Measurements from ENCODE around the gene POLR2E. TPM values are rescaled to one million over a fixed set of nuclear protein-coding genes. Genes with fewer than 3 reads are reported as not detected.

Gene POLR2E
- total RNA-seq, 1 experiment from 2014 or later: 237 TPM

GRCh38 chr19:1050989-1051788, 44.0 kb downstream of the POLR2E start:
- no peak overlapping the region for H2AFZ ChIP-seq
- no peak overlapping the region for H3K27ac ChIP-seq
- no peaks in the 10 kb centered on the region for H3K9me2 ChIP-seq (ENCODE audit: insufficient read depth)
- no peaks in the 10 kb centered on the region for H3K79me2 ChIP-seq (ENCODE audit: low read depth)
- H3K9me3 ChIP-seq (ENCODE audit: insufficient read depth, low read depth): no peaks in the 10 kb centered on the region
- no peaks in the 10 kb centered on the region for H3K4me1 ChIP-seq (replicated peaks; ENCODE audit: insufficient read depth)
- H3K4me3 ChIP-seq: no peak overlapping the region
- H3F3A ChIP-seq (ENCODE audit: insufficient read depth, low read depth): peaks cover 12% of the 10 kb centered on the region; the same call in 1 of the 2 replicates
- no peak for DNase-seq
- TF ChIP-seq CTCF (conservative IDR thresholded peaks at IDR 0.05): no peak
- TF ChIP-seq EZH2 (IDR thresholded peaks at IDR 0.05; ENCODE audit: low read depth): no peak
- H3K4me2 ChIP-seq: no peak overlapping the region
- POLR2A ChIA-PET (ENCODE audit: unreplicated experiment): no interaction called here
- H4K20me1 ChIP-seq (ENCODE audit: insufficient read depth): no peaks in the 10 kb centered on the region
- no peaks in the 10 kb centered on the region for H3K36me3 ChIP-seq (ENCODE audit: low read depth)
- no peaks in the 10 kb centered on the region for H3K27me3 ChIP-seq (ENCODE audit: insufficient read depth, low read depth)
- CTCF ChIA-PET: no interaction called here
- BruUV-seq (replicated peaks): no TSS peak
- intact Hi-C loops (cut with micrococcal nuclease; ENCODE audit: unreplicated experiment): no loop called here

DNA sequence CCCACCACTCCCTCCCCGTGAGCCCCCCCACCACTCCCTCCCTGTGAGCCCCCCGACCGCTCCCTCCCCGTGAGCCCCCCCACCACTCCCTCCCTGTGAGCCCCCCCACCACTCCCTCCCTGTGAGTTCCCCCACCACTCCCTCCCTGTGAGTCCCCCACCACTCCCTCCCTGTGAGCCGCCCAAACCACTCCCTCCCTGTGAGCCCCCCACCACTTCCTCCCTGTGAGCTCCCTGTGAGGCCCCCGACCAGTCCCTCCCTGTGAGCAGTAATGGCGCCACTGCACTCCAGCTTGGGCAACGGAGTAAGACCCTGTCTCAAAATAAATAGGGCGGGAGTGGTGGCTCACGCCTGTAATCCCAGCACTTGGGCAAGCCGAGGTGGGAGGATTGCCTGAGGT, 45.4 kb downstream of the POLR2E start:
- H3K79me2 ChIP-seq (ENCODE audit: low read depth): no peaks in the 10 kb centered on the region
- CTCF ChIA-PET: interaction anchor here (0.8 kb wide), 1 partner anchor 53 kb away, joined by 4 read pairs; no protein-coding TSS in a partner anchor
- H3K9me3 ChIP-seq (ENCODE audit: insufficient read depth, low read depth): no peaks in the 10 kb centered on the region
- H3K36me3 ChIP-seq (ENCODE audit: low read depth): no peaks in the 10 kb centered on the region
- H3K9me2 ChIP-seq (ENCODE audit: insufficient read depth): no peaks in the 10 kb centered on the region
- no TSS peak for BruUV-seq (replicated peaks)
- no peak for DNase-seq
- no peaks in the 10 kb centered on the region for H3K27me3 ChIP-seq (ENCODE audit: insufficient read depth, low read depth)
- no peak overlapping the region for H2AFZ ChIP-seq
- POLR2A ChIA-PET (ENCODE audit: unreplicated experiment): no interaction called here
- no peaks in the 10 kb centered on the region for H4K20me1 ChIP-seq (ENCODE audit: insufficient read depth)
- H3K4me1 ChIP-seq (replicated peaks; ENCODE audit: insufficient read depth): no peaks in the 10 kb centered on the region
- no peak overlapping the region for H3K4me2 ChIP-seq
- H3F3A ChIP-seq (ENCODE audit: insufficient read depth, low read depth): peaks cover 12% of the 10 kb centered on the region; the same call in 1 of the 2 replicates
- intact Hi-C loops (cut with micrococcal nuclease; ENCODE audit: unreplicated experiment): no loop called here
- H3K4me3 ChIP-seq: no peak overlapping the region
- TF ChIP-seq EZH2 (IDR thresholded peaks at IDR 0.05; ENCODE audit: low read depth) (no peak), CTCF (conservative IDR thresholded peaks at IDR 0.05) (no peak)
- H3K27ac ChIP-seq: no peak overlapping the region

DNA sequence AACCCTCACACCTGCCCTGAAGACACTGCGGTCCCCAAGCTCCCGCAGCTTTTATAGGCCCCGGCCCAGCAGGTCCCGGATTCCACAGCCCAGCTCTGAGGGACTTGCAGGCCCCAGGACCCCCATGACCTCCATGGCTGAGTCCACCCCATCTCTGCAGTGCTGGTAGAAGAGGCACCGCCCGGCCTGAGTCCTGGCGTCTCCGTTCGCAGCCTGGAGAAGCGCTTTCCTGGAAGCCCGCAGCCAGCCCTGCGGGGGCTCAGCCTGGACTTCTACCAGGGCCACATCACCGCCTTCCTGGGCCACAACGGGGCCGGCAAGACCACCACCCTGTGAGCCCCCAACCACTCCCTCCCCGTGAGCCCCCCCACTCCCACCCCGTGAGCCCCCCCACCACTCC, 46.1 kb downstream of the POLR2E start:
- Histone ChIP-seq H3F3A (ENCODE audit: insufficient read depth, low read depth) (peaks cover 19% of the 10 kb centered on the region), H3K27ac (no peak overlapping the region), H3K4me2 (no peak overlapping the region), H3K4me1 (replicated peaks; ENCODE audit: insufficient read depth) (no peaks in the 10 kb centered on the region), H3K4me3 (no peak overlapping the region), H3K9me2 (ENCODE audit: insufficient read depth) (no peaks in the 10 kb centered on the region), H3K9me3 (ENCODE audit: insufficient read depth, low read depth) (no peaks in the 10 kb centered on the region), H2AFZ (no peak overlapping the region), H3K27me3 (ENCODE audit: insufficient read depth, low read depth) (no peaks in the 10 kb centered on the region), H3K79me2 (ENCODE audit: low read depth) (no peaks in the 10 kb centered on the region), H3K36me3 (ENCODE audit: low read depth) (no peaks in the 10 kb centered on the region), H4K20me1 (ENCODE audit: insufficient read depth) (no peaks in the 10 kb centered on the region)
- no peak for DNase-seq
- TF ChIP-seq EZH2 (IDR thresholded peaks at IDR 0.05; ENCODE audit: low read depth) (no peak), CTCF (conservative IDR thresholded peaks at IDR 0.05) (no peak)
- POLR2A ChIA-PET (ENCODE audit: unreplicated experiment): no interaction called here
- no TSS peak for BruUV-seq (replicated peaks)
- CTCF ChIA-PET: no interaction called here
- intact Hi-C loops (cut with micrococcal nuclease; ENCODE audit: unreplicated experiment): no loop called here
